K562 (cell line): ENCODE results near the gene CDCA5. TPM values are rescaled to one million over a fixed set of nuclear protein-coding genes. Genes with fewer than 3 reads are reported as not detected.
A peak's percentile ranks its signal among the peaks of the same experiment; 100 is the strongest.

Experiments used
- ARID1B ChIP-seq: fragments of 450-650 bp; IDR thresholded peaks from 2 replicates; pipeline ENCODE4 v1.6.1; 2016; ENCODE audit warnings: antibody characterized with exemption, mild to moderate bottlenecking, inconsistent platforms
- ESRRB ChIP-seq: fragments of 250-450 bp; sonication (Bioruptor Pico); IDR thresholded peaks from 2 replicates; pipeline ENCODE4 v1.5.0; 2020; ENCODE audit warnings: mild to moderate bottlenecking, moderate library complexity, borderline replicate concordance
- MIER1 ChIP-seq: fragments of 450-650 bp; IDR thresholded peaks from 2 replicates; pipeline ENCODE4 v1.6.1; 2016; ENCODE audit warnings: antibody characterized with exemption, mild to moderate bottlenecking, low read depth
- MTA3 ChIP-seq: fragments of 450-650 bp; formaldehyde crosslinking; IDR thresholded peaks from 2 replicates; pipeline ENCODE4 v1.6.1; 2017; ENCODE audit warnings: mild to moderate bottlenecking, borderline replicate concordance
- NCOA6 ChIP-seq: fragments of 450-650 bp; IDR thresholded peaks from 2 replicates; pipeline ENCODE4 v1.6.1; 2017; ENCODE audit warnings: mild to moderate bottlenecking
- PHF20 ChIP-seq: fragments of 450-650 bp; IDR thresholded peaks from 2 replicates; pipeline ENCODE4 v1.6.1; 2018; ENCODE audit not compliant: partially characterized antibody
- ZC3H11A ChIP-seq: IDR thresholded peaks from 2 replicates; pipeline ENCODE4 v1.6.1; 2012; ENCODE audit warnings: low read depth, low read length, improper control_type of control experiment
- ZNF140 ChIP-seq: fragments of 250-450 bp; sonication (Bioruptor Pico); IDR thresholded peaks from 2 replicates; pipeline ENCODE4 v1.8.0; 2021; ENCODE audit warnings: moderate library complexity, mild to moderate bottlenecking, inconsistent platforms
- ZNF431 ChIP-seq: sonication (generic); formaldehyde crosslinking; IDR thresholded peaks from 2 replicates; pipeline ENCODE4 v1.8.0; 2022; ENCODE audit warnings: mild to moderate bottlenecking, missing genetic modification reagents
- ZNF75A ChIP-seq: fragments of 450-650 bp; formaldehyde crosslinking; IDR thresholded peaks from 2 replicates; pipeline ENCODE4 v1.4.0; 2020; ENCODE audit warnings: mild to moderate bottlenecking
- polyA plus RNA-seq, 8 experiments: library from polyadenylated mRNA; depleted of rRNA in 4 of 8; stranded (reverse) in 5 of 8; unstranded in 3 of 8; fragments of >200 nt; fragmentation: Nextera tagmentation in 2 of 8; fragmentation: Illumina TruSeq in 1 of 8; extraction: Ambion mirVana in 2 of 8; extraction: Trizol in 1 of 8; gene quantifications; 2 replicates each; pipeline versions ENCODE4 v1.2.1 to v1.2.3, GENCODE V29; 2011 to 2014; ENCODE audit warnings: inconsistent platforms in 1 of 8, missing spikeins in 1 of 8
- total RNA-seq, 7 experiments: library from RNA; depleted of rRNA in 6 of 7; stranded (reverse); fragments of >200 nt in 6 of 7; fragmentation: Illumina TruSeq in 2 of 7; extraction: Trizol in 2 of 7; gene quantifications; 2 replicates each; pipeline versions ENCODE4 v1.2.1 to v1.2.3, GENCODE V29; 2011 to 2021; ENCODE audit warnings: low replicate concordance in 1 of 7
- TF ChIP-seq, protein P1 (sequence below): sonication (generic); formaldehyde crosslinking; IDR thresholded peaks from 2 replicates; pipeline ENCODE4 v1.8.1; 2023; ENCODE audit warnings: mild to moderate bottlenecking, missing genetic modification reagents
- TF ChIP-seq, protein P2 (sequence below): fragments of 200-800 bp; sonication (Bioruptor generic); IDR thresholded peaks from 2 replicates; pipeline ENCODE4 v1.6.1; 2017; ENCODE audit warnings: missing genetic modification characterization, missing compliant biosample characterization
- TF ChIP-seq, protein P3 (sequence below): IDR thresholded peaks from 2 replicates; pipeline ENCODE4 v1.6.1; 2011; ENCODE audit not compliant: insufficient read length; ENCODE audit errors: extremely low read depth
- TF ChIP-seq, protein P4 (sequence below): fragments of 250-450 bp; sonication (Bioruptor Pico); IDR thresholded peaks from 2 replicates; pipeline ENCODE4 v1.5.0; 2020; ENCODE audit warnings: mild to moderate bottlenecking, borderline replicate concordance
- TF ChIP-seq, protein P5 (sequence below): fragments of 450-650 bp; IDR thresholded peaks from 2 replicates; pipeline ENCODE4 v1.6.1; 2016; ENCODE audit warnings: mild to moderate bottlenecking
- TF ChIP-seq, protein P6 (sequence below): sonication (generic); formaldehyde crosslinking; IDR thresholded peaks from 2 replicates; pipeline ENCODE4 v1.8.1; 2023; ENCODE audit warnings: mild to moderate bottlenecking, missing genetic modification reagents

The CDCA5 gene
- total and polyA plus RNA-seq, 9 of the 15 experiments (the other 6 are each of a cell fraction or from before 2014, with no cell fraction given) = 18.9 to 94.3 (median 64.6) TPM

DNA sequence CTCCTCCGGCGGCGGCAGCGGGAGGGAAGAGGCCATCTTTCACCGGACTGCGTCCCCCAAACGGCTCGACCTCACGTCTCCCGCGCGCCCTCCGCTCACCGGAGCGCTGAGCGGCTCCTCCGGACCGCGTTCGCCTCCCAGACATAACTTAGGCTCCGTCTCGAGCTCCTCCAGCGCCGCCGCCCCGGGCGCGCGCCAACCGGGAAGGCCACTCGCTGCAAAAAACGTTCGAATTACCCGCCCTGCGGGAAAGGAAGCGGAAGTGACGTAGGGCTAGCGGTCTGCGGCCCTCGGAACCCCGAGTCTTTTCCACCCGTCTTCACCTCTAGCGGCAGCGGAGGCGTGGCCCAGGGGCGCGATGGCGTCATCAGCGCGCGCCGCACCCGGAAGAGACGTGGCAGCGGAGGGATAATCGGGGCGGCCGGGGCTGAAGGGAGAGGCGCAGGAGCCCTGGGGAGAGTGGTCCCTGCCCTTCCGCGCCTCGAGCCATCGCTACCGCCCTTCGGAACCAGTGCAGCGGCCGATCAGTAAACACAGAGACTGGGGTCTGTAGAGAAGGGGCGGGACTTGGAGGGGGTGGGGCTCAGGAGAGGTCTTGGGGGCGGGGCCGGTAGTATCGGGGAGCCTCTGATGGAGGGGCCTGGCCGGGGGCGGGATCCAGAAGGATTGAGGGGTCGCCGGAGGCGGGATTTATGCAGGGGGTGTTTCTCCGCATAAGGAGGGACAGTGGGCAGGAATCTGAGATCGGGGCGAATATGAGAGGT, at the start of gene CDCA5, which contains the start of gene ZFPL1 (continued):
- TF ChIP-seq ARID1B (0 out of 2 replicates have a peak, but pooled peaks have one; percentile 13), ESRRB (CRISPR knock-in tag) (no peak), PHF20 (peak; percentile 99), MTA3 (peak; percentile 58), ZC3H11A (no peak), MIER1 (no peak), ZNF140 (CRISPR knock-in tag) (no peak), ZNF431 (no peak), NCOA6 (no peak), ZNF75A (CRISPR knock-in tag) (no peak)
- TF ChIP-seq, protein P1, sequence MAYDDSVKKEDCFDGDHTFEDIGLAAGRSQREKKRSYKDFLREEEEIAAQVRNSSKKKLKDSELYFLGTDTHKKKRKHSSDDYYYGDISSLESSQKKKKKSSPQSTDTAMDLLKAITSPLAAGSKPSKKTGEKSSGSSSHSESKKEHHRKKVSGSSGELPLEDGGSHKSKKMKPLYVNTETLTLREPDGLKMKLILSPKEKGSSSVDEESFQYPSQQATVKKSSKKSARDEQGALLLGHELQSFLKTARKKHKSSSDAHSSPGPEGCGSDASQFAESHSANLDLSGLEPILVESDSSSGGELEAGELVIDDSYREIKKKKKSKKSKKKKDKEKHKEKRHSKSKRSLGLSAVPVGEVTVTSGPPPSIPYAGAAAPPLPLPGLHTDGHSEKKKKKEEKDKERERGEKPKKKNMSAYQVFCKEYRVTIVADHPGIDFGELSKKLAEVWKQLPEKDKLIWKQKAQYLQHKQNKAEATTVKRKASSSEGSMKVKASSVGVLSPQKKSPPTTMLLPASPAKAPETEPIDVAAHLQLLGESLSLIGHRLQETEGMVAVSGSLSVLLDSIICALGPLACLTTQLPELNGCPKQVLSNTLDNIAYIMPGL = no peak
- TF ChIP-seq, protein P2, sequence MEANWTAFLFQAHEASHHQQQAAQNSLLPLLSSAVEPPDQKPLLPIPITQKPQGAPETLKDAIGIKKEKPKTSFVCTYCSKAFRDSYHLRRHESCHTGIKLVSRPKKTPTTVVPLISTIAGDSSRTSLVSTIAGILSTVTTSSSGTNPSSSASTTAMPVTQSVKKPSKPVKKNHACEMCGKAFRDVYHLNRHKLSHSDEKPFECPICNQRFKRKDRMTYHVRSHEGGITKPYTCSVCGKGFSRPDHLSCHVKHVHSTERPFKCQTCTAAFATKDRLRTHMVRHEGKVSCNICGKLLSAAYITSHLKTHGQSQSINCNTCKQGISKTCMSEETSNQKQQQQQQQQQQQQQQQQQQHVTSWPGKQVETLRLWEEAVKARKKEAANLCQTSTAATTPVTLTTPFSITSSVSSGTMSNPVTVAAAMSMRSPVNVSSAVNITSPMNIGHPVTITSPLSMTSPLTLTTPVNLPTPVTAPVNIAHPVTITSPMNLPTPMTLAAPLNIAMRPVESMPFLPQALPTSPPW (CRISPR knock-in tag) = peak; percentile 77
- TF ChIP-seq, protein P3, sequence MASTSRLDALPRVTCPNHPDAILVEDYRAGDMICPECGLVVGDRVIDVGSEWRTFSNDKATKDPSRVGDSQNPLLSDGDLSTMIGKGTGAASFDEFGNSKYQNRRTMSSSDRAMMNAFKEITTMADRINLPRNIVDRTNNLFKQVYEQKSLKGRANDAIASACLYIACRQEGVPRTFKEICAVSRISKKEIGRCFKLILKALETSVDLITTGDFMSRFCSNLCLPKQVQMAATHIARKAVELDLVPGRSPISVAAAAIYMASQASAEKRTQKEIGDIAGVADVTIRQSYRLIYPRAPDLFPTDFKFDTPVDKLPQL = no peak
- TF ChIP-seq, protein P4, sequence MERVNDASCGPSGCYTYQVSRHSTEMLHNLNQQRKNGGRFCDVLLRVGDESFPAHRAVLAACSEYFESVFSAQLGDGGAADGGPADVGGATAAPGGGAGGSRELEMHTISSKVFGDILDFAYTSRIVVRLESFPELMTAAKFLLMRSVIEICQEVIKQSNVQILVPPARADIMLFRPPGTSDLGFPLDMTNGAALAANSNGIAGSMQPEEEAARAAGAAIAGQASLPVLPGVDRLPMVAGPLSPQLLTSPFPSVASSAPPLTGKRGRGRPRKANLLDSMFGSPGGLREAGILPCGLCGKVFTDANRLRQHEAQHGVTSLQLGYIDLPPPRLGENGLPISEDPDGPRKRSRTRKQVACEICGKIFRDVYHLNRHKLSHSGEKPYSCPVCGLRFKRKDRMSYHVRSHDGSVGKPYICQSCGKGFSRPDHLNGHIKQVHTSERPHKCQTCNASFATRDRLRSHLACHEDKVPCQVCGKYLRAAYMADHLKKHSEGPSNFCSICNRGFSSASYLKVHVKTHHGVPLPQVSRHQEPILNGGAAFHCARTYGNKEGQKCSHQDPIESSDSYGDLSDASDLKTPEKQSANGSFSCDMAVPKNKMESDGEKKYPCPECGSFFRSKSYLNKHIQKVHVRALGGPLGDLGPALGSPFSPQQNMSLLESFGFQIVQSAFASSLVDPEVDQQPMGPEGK (CRISPR knock-in tag) = no peak
- TF ChIP-seq, protein P5, sequence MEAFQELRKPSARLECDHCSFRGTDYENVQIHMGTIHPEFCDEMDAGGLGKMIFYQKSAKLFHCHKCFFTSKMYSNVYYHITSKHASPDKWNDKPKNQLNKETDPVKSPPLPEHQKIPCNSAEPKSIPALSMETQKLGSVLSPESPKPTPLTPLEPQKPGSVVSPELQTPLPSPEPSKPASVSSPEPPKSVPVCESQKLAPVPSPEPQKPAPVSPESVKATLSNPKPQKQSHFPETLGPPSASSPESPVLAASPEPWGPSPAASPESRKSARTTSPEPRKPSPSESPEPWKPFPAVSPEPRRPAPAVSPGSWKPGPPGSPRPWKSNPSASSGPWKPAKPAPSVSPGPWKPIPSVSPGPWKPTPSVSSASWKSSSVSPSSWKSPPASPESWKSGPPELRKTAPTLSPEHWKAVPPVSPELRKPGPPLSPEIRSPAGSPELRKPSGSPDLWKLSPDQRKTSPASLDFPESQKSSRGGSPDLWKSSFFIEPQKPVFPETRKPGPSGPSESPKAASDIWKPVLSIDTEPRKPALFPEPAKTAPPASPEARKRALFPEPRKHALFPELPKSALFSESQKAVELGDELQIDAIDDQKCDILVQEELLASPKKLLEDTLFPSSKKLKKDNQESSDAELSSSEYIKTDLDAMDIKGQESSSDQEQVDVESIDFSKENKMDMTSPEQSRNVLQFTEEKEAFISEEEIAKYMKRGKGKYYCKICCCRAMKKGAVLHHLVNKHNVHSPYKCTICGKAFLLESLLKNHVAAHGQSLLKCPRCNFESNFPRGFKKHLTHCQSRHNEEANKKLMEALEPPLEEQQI = no peak
- TF ChIP-seq, protein P6, sequence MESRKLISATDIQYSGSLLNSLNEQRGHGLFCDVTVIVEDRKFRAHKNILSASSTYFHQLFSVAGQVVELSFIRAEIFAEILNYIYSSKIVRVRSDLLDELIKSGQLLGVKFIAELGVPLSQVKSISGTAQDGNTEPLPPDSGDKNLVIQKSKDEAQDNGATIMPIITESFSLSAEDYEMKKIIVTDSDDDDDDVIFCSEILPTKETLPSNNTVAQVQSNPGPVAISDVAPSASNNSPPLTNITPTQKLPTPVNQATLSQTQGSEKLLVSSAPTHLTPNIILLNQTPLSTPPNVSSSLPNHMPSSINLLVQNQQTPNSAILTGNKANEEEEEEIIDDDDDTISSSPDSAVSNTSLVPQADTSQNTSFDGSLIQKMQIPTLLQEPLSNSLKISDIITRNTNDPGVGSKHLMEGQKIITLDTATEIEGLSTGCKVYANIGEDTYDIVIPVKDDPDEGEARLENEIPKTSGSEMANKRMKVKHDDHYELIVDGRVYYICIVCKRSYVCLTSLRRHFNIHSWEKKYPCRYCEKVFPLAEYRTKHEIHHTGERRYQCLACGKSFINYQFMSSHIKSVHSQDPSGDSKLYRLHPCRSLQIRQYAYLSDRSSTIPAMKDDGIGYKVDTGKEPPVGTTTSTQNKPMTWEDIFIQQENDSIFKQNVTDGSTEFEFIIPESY (CRISPR knock-in tag) = peak; percentile 36
